GM18909 (cell line): ENCODE data around the gene ARHGAP40.

Experiments
- ATAC-seq: cut with Tn5 transposase; IDR thresholded peaks from one replicate; pipeline ENCODE4 v1.9.1; 2021; ENCODE audit warnings: mild to moderate bottlenecking; ENCODE audit not compliant: unreplicated experiment, poor library complexity

Gene ARHGAP40

DNA sequence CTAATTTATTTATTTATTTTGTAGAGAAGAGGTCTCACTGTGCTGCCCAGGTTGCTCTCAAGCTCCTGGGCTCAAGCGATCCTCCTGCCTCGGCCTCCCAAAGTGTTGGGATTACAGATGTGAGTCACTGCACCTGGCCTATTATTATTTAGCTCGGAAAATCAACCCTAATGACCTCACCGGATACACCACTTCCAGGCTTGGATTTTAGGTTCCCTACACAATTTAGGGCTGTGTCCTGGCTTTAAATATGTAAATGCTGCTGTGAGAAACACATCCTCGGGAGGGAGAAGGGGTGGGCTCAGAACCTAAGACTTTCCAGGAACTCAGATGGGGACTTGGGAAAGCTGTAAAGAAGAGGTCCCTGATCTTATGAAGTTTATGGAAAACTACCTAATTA, 71.7 kb downstream of the ARHGAP40 start:
- no peak for ATAC-seq

GRCh38 chr20:38673725-38674091, 72.1 kb downstream of the ARHGAP40 start:
- ATAC-seq: no peak

DNA sequence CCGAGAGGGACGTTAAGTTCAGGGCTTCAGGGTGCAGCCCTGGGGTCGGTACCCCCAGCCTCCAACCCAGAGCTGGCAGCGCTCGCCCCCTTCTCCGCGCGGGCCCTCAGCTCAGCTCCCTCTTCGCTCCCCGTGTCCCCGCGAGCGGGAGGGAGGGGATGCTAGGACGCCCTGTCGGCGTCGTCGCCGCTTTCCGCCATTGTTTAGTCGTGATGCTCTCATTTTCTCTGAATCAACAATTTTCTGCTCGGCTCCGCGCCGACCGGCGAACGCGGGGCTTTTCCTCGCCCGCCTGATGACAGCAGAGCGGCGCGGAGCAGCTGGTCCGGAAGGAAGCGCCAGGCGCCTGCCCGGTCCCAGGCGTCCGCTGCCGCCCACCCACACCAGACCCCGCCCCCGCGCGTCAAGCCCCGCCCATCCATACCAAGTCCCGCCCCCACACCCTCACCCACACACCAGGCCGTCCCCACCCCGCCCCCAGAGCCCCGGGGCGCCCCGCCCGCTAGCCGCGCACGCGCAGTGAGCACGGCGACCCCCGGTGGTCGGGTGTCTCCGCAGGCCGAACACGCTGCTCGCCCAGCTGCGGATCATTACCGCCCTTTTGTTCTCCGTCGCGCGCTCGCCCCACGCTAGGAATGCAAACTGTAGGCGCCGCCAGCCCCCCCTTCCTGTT, 72.6 kb downstream of the ARHGAP40 start:
- no peak for ATAC-seq

DNA sequence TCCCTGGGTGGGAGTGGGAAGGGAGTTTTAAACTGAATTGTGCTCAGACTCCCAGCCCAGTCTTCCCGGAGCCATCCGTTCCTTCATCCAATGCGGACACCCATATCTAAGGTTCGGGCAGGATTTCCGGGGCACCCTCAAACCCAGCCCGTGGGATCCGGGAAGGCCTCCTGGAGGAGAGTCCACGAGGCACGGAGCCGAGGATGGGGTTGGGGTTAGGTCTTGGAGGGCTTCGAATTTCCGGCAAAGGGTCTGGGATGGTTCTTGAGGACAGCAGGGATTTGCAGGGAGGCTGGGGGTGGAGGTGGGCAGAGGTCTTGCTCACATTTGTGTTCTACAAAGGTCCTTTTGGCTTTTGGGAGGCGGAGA, 73.1 kb downstream of the ARHGAP40 start:
- no peak for ATAC-seq

DNA sequence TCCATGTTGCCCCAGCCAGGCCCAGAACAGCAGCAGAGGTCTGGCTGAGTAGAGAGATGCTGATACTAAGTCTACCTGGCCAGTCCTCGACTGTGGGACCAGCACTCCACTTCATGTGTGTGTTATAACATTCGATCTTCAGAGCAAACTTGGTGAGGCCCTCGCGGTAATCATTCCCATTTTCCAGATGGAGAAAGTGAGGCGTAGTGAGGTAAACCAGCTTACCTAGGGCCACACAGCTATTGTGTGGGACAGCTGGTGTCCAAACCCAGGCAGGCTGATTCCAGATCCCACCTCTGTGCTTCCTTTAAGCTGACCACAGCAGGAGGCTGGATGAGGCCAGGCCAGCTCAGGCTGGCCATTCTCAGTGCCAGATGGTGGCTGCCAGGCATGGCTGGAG, 75.0 kb downstream of the ARHGAP40 start:
- no peak for ATAC-seq

DNA sequence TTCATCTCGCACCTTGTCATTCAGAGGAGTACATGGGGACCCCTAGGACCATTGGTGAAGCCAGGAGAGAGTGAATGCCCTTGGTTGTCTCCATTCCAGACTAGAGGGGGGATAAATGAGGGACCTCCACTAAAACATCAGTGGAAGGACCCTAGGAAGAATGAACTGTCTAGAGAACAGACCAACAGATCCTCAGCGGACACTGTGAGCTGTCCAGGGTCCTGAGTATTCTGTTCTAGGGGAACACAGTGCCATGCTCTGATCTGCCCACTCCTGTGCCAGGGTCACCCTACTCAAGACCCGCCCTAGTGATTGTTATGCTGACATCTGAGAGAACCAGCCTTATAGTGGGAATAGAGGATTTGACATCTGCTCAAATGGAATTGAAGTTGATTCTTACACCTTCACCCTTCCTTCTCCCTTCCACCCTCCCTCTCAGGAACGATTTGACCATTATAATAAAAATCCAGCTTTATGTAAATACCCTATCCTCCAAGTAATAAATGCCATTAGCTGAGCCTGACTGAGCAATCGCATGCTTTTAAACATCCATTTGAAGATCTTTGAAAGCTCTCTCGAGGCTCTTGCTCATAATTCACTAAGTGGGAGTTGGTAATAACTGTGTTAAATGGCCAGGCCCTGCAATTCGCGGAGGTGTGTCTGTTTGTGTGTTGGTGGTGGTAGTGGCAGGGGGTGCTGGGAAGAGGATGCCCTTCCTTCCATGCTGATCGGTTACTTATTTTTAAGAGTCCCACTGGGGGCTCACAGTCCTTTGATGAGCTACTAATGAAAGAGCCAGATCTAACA, 79.1 kb downstream of the ARHGAP40 start:
- ATAC-seq: no peak

DNA sequence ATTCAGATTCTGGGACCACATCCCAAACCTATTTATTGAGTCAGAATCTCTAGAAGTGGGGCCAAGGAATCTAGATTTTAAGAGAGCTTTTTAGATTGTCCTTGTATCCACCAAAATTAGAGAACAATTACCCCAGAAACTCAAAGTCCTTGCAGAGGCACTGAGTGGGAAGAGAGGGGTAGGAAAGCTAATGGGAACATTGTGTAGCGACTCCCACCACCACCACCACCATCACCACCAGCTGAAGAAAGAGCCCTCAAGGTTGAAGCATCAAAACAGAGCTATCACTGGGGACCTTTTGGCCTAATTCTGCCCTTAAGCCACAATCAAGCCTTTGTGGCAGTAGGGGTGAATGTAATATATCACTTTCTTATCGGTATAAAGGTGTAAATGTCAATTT, 83.7 kb downstream of the ARHGAP40 start:
- ATAC-seq: no peak

DNA sequence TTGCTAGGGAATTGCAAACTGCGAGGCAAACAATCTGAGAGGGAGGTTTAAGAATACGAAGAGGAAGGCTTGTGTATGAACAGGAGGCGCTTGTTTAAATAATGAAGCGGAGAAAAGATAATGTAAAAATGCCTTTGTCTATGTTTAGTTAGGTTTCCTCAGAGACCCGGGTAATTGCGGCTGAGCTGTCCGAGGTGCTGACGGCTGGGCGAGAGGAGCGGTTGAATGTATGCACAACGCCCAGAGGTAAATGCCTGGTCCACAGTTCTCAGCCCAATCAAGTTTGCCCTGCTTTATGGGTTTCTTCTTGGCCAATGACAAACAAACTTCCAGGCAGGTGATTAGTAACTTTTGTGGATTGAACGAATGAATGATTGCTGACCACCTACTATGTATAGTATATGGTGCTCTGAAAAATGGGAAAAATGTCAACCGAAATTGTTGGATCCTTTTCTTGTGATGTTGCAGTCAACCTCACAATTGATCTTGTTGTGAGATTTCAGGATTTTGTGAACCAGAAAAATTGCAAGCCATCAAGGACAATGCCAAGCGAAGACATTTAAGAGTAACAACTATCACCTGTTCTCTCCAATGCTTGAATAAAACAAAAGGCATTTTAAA, 84.4 kb downstream of the ARHGAP40 start:
- ATAC-seq: no peak

- no peak for ATAC-seq
Measured at GRCh38 chr20:38692436-38693411, 91.1 kb downstream of the ARHGAP40 start.

- ATAC-seq: no peak
Measured at GRCh38 chr20:38697306-38697705, 95.7 kb downstream of the ARHGAP40 start.

DNA sequence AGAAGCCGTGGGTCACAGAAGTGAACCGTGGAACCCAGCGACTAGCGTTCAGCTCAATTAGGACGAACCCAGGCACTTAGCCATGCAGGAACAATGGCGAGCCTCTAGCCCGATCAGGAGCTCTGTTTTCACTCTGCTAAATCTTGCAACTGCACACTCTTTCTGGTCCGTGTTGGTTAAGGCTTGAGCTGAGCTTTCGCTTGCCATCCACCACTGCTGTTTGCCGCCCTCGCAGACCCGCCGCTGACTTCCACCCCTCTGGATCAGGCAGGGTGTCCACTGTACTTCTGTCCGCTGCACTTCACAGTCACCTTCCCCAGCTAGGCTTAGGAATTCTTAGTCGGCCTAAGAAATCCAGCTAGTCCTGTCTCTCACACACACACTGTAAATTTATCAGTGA, 96.9 kb downstream of the ARHGAP40 start:
- ATAC-seq: no peak

GRCh38 chr20:38700141-38700540, 98.5 kb downstream of the ARHGAP40 start:
- no peak for ATAC-seq
